ENCODE data around the gene KCNQ1OT1. TPM values are rescaled to one million over a fixed set of nuclear protein-coding genes. Genes with fewer than 3 reads are reported as not detected.

Gene KCNQ1OT1
- total and polyA plus RNA-seq, 2 experiments from 2014 or later, result 2.3 to 8.8 TPM

GRCh38 chr11:2709429-2709828, 9.6 kb upstream of the KCNQ1OT1 start:
- Histone ChIP-seq H3K9me3 (ENCODE audit: low read depth) (no peaks in the 10 kb centered on the region), H3K36me3 (no peaks in the 10 kb centered on the region), H3K4me1 (ENCODE audit: low read depth) (no peaks in the 10 kb centered on the region), H3K27ac (no peak overlapping the region), H3K27me3 (no peaks in the 10 kb centered on the region), H3K4me3 (no peak overlapping the region)
- TF ChIP-seq CTCF (IDR thresholded peaks at IDR 0.05; ENCODE audit: low read depth, low read length), result no peak
- DNase-seq (ENCODE audit: low read depth in 1 of 2, low spot score in 1 of 2), result peak in 1 of 2 donors; percentile 98

- no peak for TF ChIP-seq CTCF (IDR thresholded peaks at IDR 0.05; ENCODE audit: low read depth, low read length)
- Histone ChIP-seq H3K9me3 (ENCODE audit: low read depth) (no peaks in the 10 kb centered on the region), H3K27me3 (no peaks in the 10 kb centered on the region), H3K27ac (peak overlapping the region; percentile 4), H3K4me3 (no peak overlapping the region), H3K36me3 (no peaks in the 10 kb centered on the region), H3K4me1 (ENCODE audit: low read depth) (peaks cover 3% of the 10 kb centered on the region)
- DNase-seq (ENCODE audit: low read depth in 1 of 2, low spot score in 1 of 2), result peak in 1 of 2 donors; percentile 84
These were observed 9.0 kb upstream of the KCNQ1OT1 start for GRCh38 chr11:2708757-2709281.

GRCh38 chr11:2708151-2708581, 8.4 kb upstream of the KCNQ1OT1 start:
- H3K27me3 ChIP-seq, result no peaks in the 10 kb centered on the region
- DNase-seq (ENCODE audit: low read depth in 1 of 2, low spot score in 1 of 2), result peak in 1 of 2 donors; percentile 55
- TF ChIP-seq CTCF (IDR thresholded peaks at IDR 0.05; ENCODE audit: low read depth, low read length), result no peak

GRCh38 chr11:2707736-2708135, 7.9 kb upstream of the KCNQ1OT1 start:
- no peak for TF ChIP-seq CTCF (IDR thresholded peaks at IDR 0.05; ENCODE audit: low read depth, low read length)
- Histone ChIP-seq H3K27ac (no peak overlapping the region), H3K9me3 (ENCODE audit: low read depth) (no peaks in the 10 kb centered on the region), H3K27me3 (no peaks in the 10 kb centered on the region), H3K4me3 (no peak overlapping the region), H3K4me1 (ENCODE audit: low read depth) (peaks cover 10% of the 10 kb centered on the region), H3K36me3 (no peaks in the 10 kb centered on the region)
- no peak for DNase-seq (ENCODE audit: low read depth in 1 of 2, low spot score in 1 of 2)

More at GRCh38 chr11:2708151-2708581, 8.4 kb upstream of the KCNQ1OT1 start:
- Histone ChIP-seq H3K4me3 (no peak overlapping the region), H3K27ac (no peak overlapping the region), H3K36me3 (no peaks in the 10 kb centered on the region), H3K9me3 (ENCODE audit: low read depth) (no peaks in the 10 kb centered on the region), H3K4me1 (ENCODE audit: low read depth) (peaks cover 9% of the 10 kb centered on the region)

- no peak overlapping the region for H3K27ac ChIP-seq
- H3K27me3 ChIP-seq, result no peaks in the 10 kb centered on the region
- no peak for DNase-seq (ENCODE audit: low read depth in 1 of 2, low spot score in 1 of 2)
- peaks cover 18% of the 10 kb centered on the region for H3K4me1 ChIP-seq (ENCODE audit: low read depth)
- H3K4me3 ChIP-seq, result no peak overlapping the region
- no peak for TF ChIP-seq CTCF (IDR thresholded peaks at IDR 0.05; ENCODE audit: low read depth, low read length)
- H3K9me3 ChIP-seq (ENCODE audit: low read depth), result no peaks in the 10 kb centered on the region
- H3K36me3 ChIP-seq, result no peaks in the 10 kb centered on the region
These were observed 6.5 kb upstream of the KCNQ1OT1 start for GRCh38 chr11:2706321-2706720.

Measured in cardiac muscle cell (in vitro differentiated cells and primary cell).